Suppressor macrophage (primary cell): ENCODE measurements around the gene SESN1.

ENCODE experiments used
- DNase-seq, 4 experiments: peaks; one replicate each; pipeline ENCODE4 v3.0.0-alpha.2; 2020 to 2022

Gene SESN1

GRCh38 chr6:109025639-109026038 lies 69.0 kb downstream of the SESN1 start:
- no peak for DNase-seq

GRCh38 chr6:109024784-109025183 lies 69.9 kb downstream of the SESN1 start:
- DNase-seq: no peak

GRCh38 chr6:109024368-109024767 lies 70.3 kb downstream of the SESN1 start:
- no peak for DNase-seq

GRCh38 chr6:109023356-109023925 lies 71.2 kb downstream of the SESN1 start:
- no peak for DNase-seq

- DNase-seq: no peak
These were observed 72.8 kb downstream of the SESN1 start for GRCh38 chr6:109021870-109022269.

- DNase-seq: no peak
These were observed 74.7 kb downstream of the SESN1 start for GRCh38 chr6:109019911-109020310.

- peak in 1 of 4 experiments; percentile 17 for DNase-seq
These were observed 79.5 kb downstream of the SESN1 start for GRCh38 chr6:109015176-109015575.

GRCh38 chr6:109014606-109015005 lies 80.0 kb downstream of the SESN1 start:
- DNase-seq: peak; percentile 17 to 52 (median 42)

GRCh38 chr6:109013656-109014305 lies 80.9 kb downstream of the SESN1 start:
- peak in 2 of 4 experiments; percentile 80 for DNase-seq

- DNase-seq: no peak
These were observed 83.9 kb downstream of the SESN1 start for GRCh38 chr6:109010705-109011102.

- peak in 2 of 4 experiments; percentile 6 to 17 for DNase-seq
These were observed 84.5 kb downstream of the SESN1 start for GRCh38 chr6:109009962-109010704.

- peak; percentile 88 to 98 (median 96) for DNase-seq
These were observed 85.2 kb downstream of the SESN1 start for GRCh38 chr6:109009236-109009961.

- DNase-seq: peak; percentile 36 to 65 (median 54)
These were observed 86.0 kb downstream of the SESN1 start for GRCh38 chr6:109008537-109009235.

GRCh38 chr6:109008054-109008453 lies 86.6 kb downstream of the SESN1 start:
- DNase-seq: no peak

GRCh38 chr6:109007521-109007920 lies 87.1 kb downstream of the SESN1 start:
- no peak for DNase-seq

GRCh38 chr6:109006818-109007217 lies 87.8 kb downstream of the SESN1 start:
- no peak for DNase-seq

GRCh38 chr6:109002882-109003281 lies 91.8 kb downstream of the SESN1 start:
- peak in 2 of 4 experiments; percentile 20 to 21 for DNase-seq

- peak in 2 of 4 experiments; percentile 34 to 53 for DNase-seq
These were observed 92.5 kb downstream of the SESN1 start for GRCh38 chr6:109002051-109002697.

- peak in 2 of 4 experiments; percentile 21 to 45 for DNase-seq
These were observed 93.3 kb downstream of the SESN1 start for GRCh38 chr6:109001291-109001894.

GRCh38 chr6:109000289-109000688 lies 94.4 kb downstream of the SESN1 start:
- no peak for DNase-seq

GRCh38 chr6:108999428-108999827 lies 95.2 kb downstream of the SESN1 start:
- DNase-seq: no peak
